Measurements from ENCODE around the gene FAM184A. TPM values are rescaled to one million over a fixed set of nuclear protein-coding genes. Genes with fewer than 3 reads are reported as not detected.

Gene FAM184A
- total and polyA plus RNA-seq, 2 of the 13 experiments (the other 11 are each of a cell fraction or from before 2014, with no cell fraction given) = 7.0 to 18.0 TPM

GRCh38 chr6:119026822-119027221, 51.6 kb downstream of the FAM184A start (continued):
- TF ChIP-seq KLF9 (CRISPR knock-in tag; IDR thresholded peaks at IDR 0.05; ENCODE audit: low read depth) = no peak

GRCh38 chr6:119025793-119026192, 52.7 kb downstream of the FAM184A start:
- no peaks in the 10 kb centered on the region for H3K36me3 ChIP-seq (replicated peaks in 1 of 2; ENCODE audit: control insufficient read depth in 1 of 2, insufficient read depth in 2 of 2, low read length in 2 of 2)
- 90% methylated on average over 2 of the region's 2 CpGs for WGBS (ENCODE audit: low lambda C conversion rate)
- no peak for DNase-seq (ENCODE audit: low spot score)
- no peak overlapping the region for H3K27ac ChIP-seq (ENCODE audit: extremely low read length, insufficient read depth, low read length)
- peaks cover 3% of the 10 kb centered on the region for H3K4me1 ChIP-seq (ENCODE audit: insufficient read depth, low read length)
- ChIA-PET POLR2A (no interaction called here), CTCF (ENCODE audit: low intra/inter-chr PET ratio, low total read pairs) (no interaction called here)
- in situ Hi-C loops (cut with HindIII; ENCODE audit: extremely low pct_ligation_motif_present, low pct_unique_long_range_greater_than_20kb) = no loop called here
- no peaks in the 10 kb centered on the region for H3K79me2 ChIP-seq (ENCODE audit: insufficient read depth, low read length)
- no peak overlapping the region for H2AFZ ChIP-seq (ENCODE audit: low read length)
- H3K27me3 ChIP-seq (ENCODE audit: control insufficient read depth in 1 of 2, insufficient read depth in 2 of 2, low read length in 2 of 2) = no peaks in the 10 kb centered on the region
- H3K9me3 ChIP-seq (ENCODE audit: low read length) = no peaks in the 10 kb centered on the region
- intact Hi-C loops (cut with micrococcal nuclease; ENCODE audit: unreplicated experiment) = no loop called here
- no peak overlapping the region for H3K4me2 ChIP-seq (ENCODE audit: low read depth, low read length)
- no peak for FAIRE-seq
- TF ChIP-seq SOX13 (IDR thresholded peaks at IDR 0.05) (no peak), SOX13 (CRISPR knock-in tag; conservative IDR thresholded peaks at IDR 0.05 in 1 of 2, IDR thresholded peaks at IDR 0.05 in 1 of 2) (no peak), FOXP1 (IDR thresholded peaks at IDR 0.05) (no peak), FOXP1 (CRISPR knock-in tag; IDR thresholded peaks at IDR 0.05) (no peak)
- no peak for ATAC-seq
- H3K9ac ChIP-seq (ENCODE audit: insufficient read depth, low read depth, low read length) = no peak overlapping the region
- H3K4me3 ChIP-seq (replicated peaks in 1 of 3; ENCODE audit: insufficient read depth in 1 of 3, low read depth in 2 of 3, low read length in 3 of 3) = no peak overlapping the region
- BruUV-seq (replicated peaks) = no TSS peak
- no peaks in the 10 kb centered on the region for H4K20me1 ChIP-seq (ENCODE audit: insufficient read depth, low read length)

GRCh38 chr6:119024111-119024510, 54.4 kb downstream of the FAM184A start:
- 84% methylated on average over 6 of the region's 6 CpGs for WGBS (ENCODE audit: low lambda C conversion rate)
- no peak for FAIRE-seq
- no TSS peak for BruUV-seq (replicated peaks)
- Histone ChIP-seq H3K4me2 (ENCODE audit: low read depth, low read length) (no peak overlapping the region), H2AFZ (ENCODE audit: low read length) (no peak overlapping the region), H3K27ac (ENCODE audit: extremely low read length, insufficient read depth, low read length) (no peak overlapping the region), H3K27me3 (ENCODE audit: control insufficient read depth in 1 of 2, insufficient read depth in 2 of 2, low read length in 2 of 2) (no peaks in the 10 kb centered on the region), H3K9me3 (ENCODE audit: low read length) (no peaks in the 10 kb centered on the region), H3K36me3 (replicated peaks in 1 of 2; ENCODE audit: control insufficient read depth in 1 of 2, insufficient read depth in 2 of 2, low read length in 2 of 2) (no peaks in the 10 kb centered on the region), H3K9ac (ENCODE audit: insufficient read depth, low read depth, low read length) (no peak overlapping the region), H4K20me1 (ENCODE audit: insufficient read depth, low read length) (no peaks in the 10 kb centered on the region), H3K4me1 (ENCODE audit: insufficient read depth, low read length) (peaks cover 9% of the 10 kb centered on the region), H3K4me3 (replicated peaks in 1 of 3; ENCODE audit: insufficient read depth in 1 of 3, low read depth in 2 of 3, low read length in 3 of 3) (no peak overlapping the region), H3K79me2 (ENCODE audit: insufficient read depth, low read length) (no peaks in the 10 kb centered on the region)
- CTCF ChIA-PET (ENCODE audit: low intra/inter-chr PET ratio, low total read pairs) = no interaction called here
- no peak for ATAC-seq
- DNase-seq (ENCODE audit: low spot score) = no peak
- POLR2A ChIA-PET = no interaction called here
- intact Hi-C loops (cut with micrococcal nuclease; ENCODE audit: unreplicated experiment) = no loop called here
- in situ Hi-C loops (cut with HindIII; ENCODE audit: extremely low pct_ligation_motif_present, low pct_unique_long_range_greater_than_20kb) = no loop called here
- no peak for TF ChIP-seq SMARCE1 (IDR thresholded peaks at IDR 0.05; ENCODE audit: borderline replicate concordance)
- TF ChIP-seq HDAC2 (CRISPR knock-in tag; IDR thresholded peaks at IDR 0.05) = no peak
- no peak for TF ChIP-seq CAMTA2 (CRISPR knock-in tag; IDR thresholded peaks at IDR 0.05; ENCODE audit: borderline replicate concordance)
- no peak for TF ChIP-seq USF2 (IDR thresholded peaks at IDR 0.05; ENCODE audit: low read depth, low read length)
- TF ChIP-seq USF2 (CRISPR knock-in tag; IDR thresholded peaks at IDR 0.05; ENCODE audit: borderline replicate concordance) = no peak
- TF ChIP-seq ZNF430 (CRISPR knock-in tag; IDR thresholded peaks at IDR 0.05) = no peak
- no peak for TF ChIP-seq ZNF816 (CRISPR knock-in tag; IDR thresholded peaks at IDR 0.05; ENCODE audit: borderline replicate concordance)
- TF ChIP-seq SMAD1 (CRISPR knock-in tag; IDR thresholded peaks at IDR 0.05; ENCODE audit: borderline replicate concordance, low read depth) = no peak
- no peak for TF ChIP-seq ZNF496 (CRISPR knock-in tag; IDR thresholded peaks at IDR 0.05; ENCODE audit: insufficient replicate concordance)
- no peak for TF ChIP-seq BCL3 (CRISPR knock-in tag; IDR thresholded peaks at IDR 0.05)
- no peak for TF ChIP-seq THYN1 (CRISPR knock-in tag; IDR thresholded peaks at IDR 0.05; ENCODE audit: borderline replicate concordance, low read depth)
- no peak for TF ChIP-seq REPIN1 (CRISPR knock-in tag; IDR thresholded peaks at IDR 0.05; ENCODE audit: borderline replicate concordance, low read depth)
